IMR-90 (cell line): ENCODE results near the gene COL4A5. TPM values are rescaled to one million over a fixed set of nuclear protein-coding genes. Genes with fewer than 3 reads are reported as not detected.

Experiments
- ATAC-seq: fragments of 200-7000 bp; cut with Tn5 transposase; 2 replicates; pipeline ENCODE4 v1.9.1; 2020; ENCODE audit warnings: low read depth, mild to moderate bottlenecking, moderate library complexity
- BruUV-seq: library from RNA; stranded (reverse); fragments of 400-500 nt; replicated peaks from 2 replicates; lab custom pipeline; 2021; lab: Mats Ljungman, UMichigan
- CTCF ChIA-PET: fragments of 300-600 bp; formaldehyde crosslinking; extraction: SDS; loops from one replicate; lab custom pipeline; 2021; ENCODE audit warnings: antibody characterized with exemption; lab: Yijun Ruan, JAX
- POLR2A ChIA-PET: fragments of 300-600 bp; sonication (Branson Sonifier 250); formaldehyde crosslinking; loops from one replicate; lab custom pipeline; 2022; ENCODE audit warnings: antibody characterized with exemption; ENCODE audit not compliant: unreplicated experiment; lab: Charles Lee
- DNase-seq: peaks from one replicate; pipeline ENCODE4 v3.0.0; 2013
- H2AFZ ChIP-seq: replicated peaks from 2 replicates; pipeline ENCODE3; 2013; ENCODE audit warnings: low read length, mild to moderate bottlenecking; ENCODE audit not compliant: poor library complexity
- H2AK5ac ChIP-seq: 2 replicates; pipeline ENCODE4 v1.6.1; 2013; ENCODE audit warnings: low read depth, low read length, inconsistent platforms
- H2AK9ac ChIP-seq: replicated peaks from 2 replicates; pipeline ENCODE3; 2013; ENCODE audit warnings: mild to moderate bottlenecking, low read depth, low read length, moderate library complexity; ENCODE audit not compliant: poor library complexity
- H2BK120ac ChIP-seq: 2 replicates; pipeline ENCODE4 v1.6.1; 2013; ENCODE audit warnings: low read depth, low read length, inconsistent platforms
- H2BK15ac ChIP-seq: 3 replicates; pipeline ENCODE4 v1.6.1; 2013; ENCODE audit warnings: low read depth, low read length, inconsistent platforms
- H2BK20ac ChIP-seq: 2 replicates; pipeline ENCODE4 v1.6.1; 2013; ENCODE audit warnings: low read depth, mild to moderate bottlenecking, inconsistent platforms, low read length, moderate library complexity
- H2BK5ac ChIP-seq: 2 replicates; pipeline ENCODE4 v1.6.1; 2013; ENCODE audit warnings: mild to moderate bottlenecking, low read depth, low read length, inconsistent platforms; ENCODE audit not compliant: poor library complexity, severe bottlenecking
- H3K14ac ChIP-seq: replicated peaks from 2 replicates; pipeline ENCODE4 v1.6.1; 2013; ENCODE audit warnings: low read depth, low read length, inconsistent platforms
- H3K18ac ChIP-seq: 2 replicates; pipeline ENCODE4 v1.6.1; 2013; ENCODE audit warnings: low read depth, low read length, control low read depth
- H3K23ac ChIP-seq: 2 replicates; pipeline ENCODE4 v1.6.1; 2013; ENCODE audit warnings: low read depth, low read length, inconsistent platforms
- H3K27ac ChIP-seq: 2 replicates; pipeline ENCODE4 v1.5.1; 2013; ENCODE audit warnings: mild to moderate bottlenecking, control low read depth, low read length; ENCODE audit not compliant: insufficient read depth
- H3K27me3 ChIP-seq: 2 replicates; pipeline ENCODE4 v1.6.1; 2013; ENCODE audit warnings: low read length; ENCODE audit not compliant: control insufficient read depth, insufficient read depth
- H3K36me3 ChIP-seq: 2 replicates; pipeline ENCODE4 v1.6.1; 2013; ENCODE audit warnings: low read length, mixed read lengths; ENCODE audit not compliant: control insufficient read depth, insufficient read depth
- H3K4ac ChIP-seq: 2 replicates; pipeline ENCODE4 v1.6.1; 2013; ENCODE audit warnings: low read depth, low read length, inconsistent platforms
- H3K4me1 ChIP-seq: 2 replicates; pipeline ENCODE4 v1.6.1; 2013; ENCODE audit warnings: low read length, mixed read lengths; ENCODE audit not compliant: control insufficient read depth, insufficient read depth
- H3K4me2 ChIP-seq: 2 replicates; pipeline ENCODE4 v1.6.1; 2013; ENCODE audit warnings: low read depth, mild to moderate bottlenecking, control low read depth, low read length, moderate library complexity
- H3K4me3 ChIP-seq: 2 replicates; pipeline ENCODE4 v1.5.1; 2013; ENCODE audit warnings: low read depth, mild to moderate bottlenecking, control low read depth, low read length, moderate library complexity; ENCODE audit not compliant: insufficient read depth
- H3K56ac ChIP-seq: 2 replicates; pipeline ENCODE4 v1.6.1; 2013; ENCODE audit warnings: low read length, inconsistent platforms; ENCODE audit not compliant: insufficient read depth; ENCODE audit errors: extremely low read depth
- H3K79me1 ChIP-seq, 2 experiments: 2 replicates each; pipeline ENCODE4 v1.6.1; 2013; ENCODE audit warnings: low read length in 2 of 2, inconsistent platforms in 1 of 2, low read depth in 1 of 2
- H3K9ac ChIP-seq: 2 replicates; pipeline ENCODE4 v1.6.1; 2013; ENCODE audit warnings: low read depth, low read length, control low read depth
- H3K9me1 ChIP-seq: 2 replicates; pipeline ENCODE4 v1.6.1; 2013; ENCODE audit warnings: low read length, inconsistent platforms; ENCODE audit not compliant: insufficient read depth
- H3K9me3 ChIP-seq: 2 replicates; pipeline ENCODE4 v1.6.1; 2013; ENCODE audit warnings: low read length; ENCODE audit not compliant: control insufficient read depth, insufficient read depth
- H4K20me1 ChIP-seq: 2 replicates; pipeline ENCODE4 v1.6.1; 2013; ENCODE audit warnings: low read length, inconsistent platforms; ENCODE audit not compliant: insufficient read depth
- H4K5ac ChIP-seq: 2 replicates; pipeline ENCODE4 v1.6.1; 2013; ENCODE audit warnings: mild to moderate bottlenecking, low read depth, low read length, control low read depth
- H4K8ac ChIP-seq, 2 experiments: 2 replicates each; pipeline ENCODE4 v1.6.1; 2013; ENCODE audit warnings: low read depth in 2 of 2, low read length in 2 of 2, control low read depth in 1 of 2, inconsistent platforms in 1 of 2
- H4K91ac ChIP-seq: 2 replicates; pipeline ENCODE4 v1.6.1; 2013; ENCODE audit warnings: low read depth, low read length, inconsistent platforms; ENCODE audit not compliant: insufficient read depth
- BHLHE40 ChIP-seq: fragments of 150-350 bp; IDR thresholded peaks from 2 replicates; pipeline ENCODE4 v1.6.1; 2016; ENCODE audit warnings: mild to moderate bottlenecking, low read depth, low read length
- CHD1 ChIP-seq: IDR thresholded peaks from 2 replicates; pipeline ENCODE4 v1.6.1; 2012; ENCODE audit warnings: low read depth, low read length, improper control_type of control experiment
- ELK1 ChIP-seq: fragments of 150-350 bp; IDR thresholded peaks from 2 replicates; pipeline ENCODE4 v1.6.1; 2016; ENCODE audit warnings: low read depth, mild to moderate bottlenecking, low read length, moderate library complexity, borderline replicate concordance
- MAFK ChIP-seq: IDR thresholded peaks from 2 replicates; pipeline ENCODE4 v1.6.1; 2012; ENCODE audit warnings: low read depth, low read length, improper control_type of control experiment
- NFE2L2 ChIP-seq: fragments of 150-350 bp; IDR thresholded peaks from 2 replicates; pipeline ENCODE4 v1.6.1; 2016; ENCODE audit warnings: low read depth, mild to moderate bottlenecking, low read length
- RAD21 ChIP-seq: IDR thresholded peaks from 2 replicates; pipeline ENCODE4 v1.6.1; 2012; ENCODE audit warnings: low read length, improper control_type of control experiment
- RFX5 ChIP-seq: IDR thresholded peaks from 2 replicates; pipeline ENCODE4 v1.8.0; 2012; ENCODE audit warnings: low read depth, mild to moderate bottlenecking, low read length, moderate library complexity
- SMC3 ChIP-seq: fragments of 150-350 bp; IDR thresholded peaks from 2 replicates; pipeline ENCODE4 v1.6.1; 2016; ENCODE audit warnings: low read depth, mild to moderate bottlenecking, antibody characterized with exemption, low read length, moderate library complexity
- WGBS, 2 experiments: methylation state at CpG; one replicate each; pipeline versions ENCODE4 v1.1.5 to v1.1.7; 2013; ENCODE audit warnings: missing lambda C conversion rate in 2 of 2; ENCODE audit not compliant: insufficient read length in 1 of 2; ENCODE audit errors: extremely low coverage in 2 of 2; 5-methylcytosine and 5-hydroxymethylcytosine counted together
- dilution Hi-C: fragments of 300-500 bp; cut with HindIII; formaldehyde crosslinking; loops from one replicate; pipeline ENCODE4 v1.14.3; 2018; ENCODE audit warnings: low sequenced_read_pairs; ENCODE audit not compliant: unreplicated experiment
- in situ Hi-C: fragments of 300-500 bp; cut with MboI; formaldehyde crosslinking; loops from 3 replicates; pipeline ENCODE4 v1.14.3; 2019; ENCODE audit warnings: low sequenced_read_pairs, inconsistent platforms, mixed read lengths
- intact Hi-C: fragments of 100-400 bp; cut with micrococcal nuclease; formaldehyde crosslinking; loops from 2 replicates; pipeline ENCODE4 v1.10.0; 2022
- polyA plus RNA-seq, 3 experiments: library from polyadenylated mRNA; depleted of rRNA; stranded (reverse); fragments of >200 nt; gene quantifications; 2 replicates each; pipeline ENCODE4 v1.2.3, GENCODE V29; 2012; ENCODE audit warnings: low replicate concordance in 1 of 3
- total RNA-seq: library from RNA; depleted of rRNA; stranded (reverse); fragments of >200 nt; gene quantifications from 2 replicates; pipeline ENCODE4 v1.2.3, GENCODE V29; 2012

The COL4A5 gene
- total and polyA plus RNA-seq, 2 of the 4 experiments (the other 2 are of a cell fraction) = 16.3 to 26.6 TPM

GRCh38 chrX:108417257-108417656, 22.4 kb upstream of the COL4A5 start:
- in situ Hi-C loops = no loop called here
- WGBS, 2 experiments = no CpG with 5 or more reads among the region's 1 CpG
- ATAC-seq = no peak

More at GRCh38 chrX:108417257-108417656, 22.4 kb upstream of the COL4A5 start:
- Histone ChIP-seq H2AFZ (no peak overlapping the region), H3K23ac (no peak overlapping the region), H2BK5ac (no peak overlapping the region), H3K18ac (no peak overlapping the region), H4K91ac (no peak overlapping the region), H3K27me3 (peaks cover 1% of the 10 kb centered on the region), H3K79me1 (no peaks in the 10 kb centered on the region), H3K4me3 (no peak overlapping the region), H2BK120ac (no peak overlapping the region), H2BK20ac (no peak overlapping the region), H3K9ac (no peak overlapping the region), H3K56ac (no peak overlapping the region), H3K4ac (no peak overlapping the region), H3K9me3 (no peaks in the 10 kb centered on the region), H4K8ac (no peak overlapping the region), H3K4me2 (no peak overlapping the region), H2AK9ac (no peak overlapping the region), H3K27ac (no peak overlapping the region), H3K14ac (no peak overlapping the region), H4K5ac (no peak overlapping the region), H3K9me1 (no peaks in the 10 kb centered on the region), H2BK15ac (no peak overlapping the region), H3K4me1 (no peaks in the 10 kb centered on the region), H4K20me1 (no peaks in the 10 kb centered on the region; the same call in 1 of the 2 replicates), H2AK5ac (no peak overlapping the region), H3K36me3 (no peaks in the 10 kb centered on the region)
- TF ChIP-seq ELK1 (no peak), SMC3 (no peak), BHLHE40 (no peak), MAFK (no peak), NFE2L2 (no peak), CHD1 (no peak), RFX5 (no peak), RAD21 (no peak)
- ChIA-PET CTCF (no interaction called here), POLR2A (no interaction called here)
- intact Hi-C loops (no loop called here), dilution Hi-C loops (no loop called here)
- no peak for DNase-seq
- BruUV-seq = no TSS peak
